Measurements from ENCODE around the gene PNPLA3.

DNA sequence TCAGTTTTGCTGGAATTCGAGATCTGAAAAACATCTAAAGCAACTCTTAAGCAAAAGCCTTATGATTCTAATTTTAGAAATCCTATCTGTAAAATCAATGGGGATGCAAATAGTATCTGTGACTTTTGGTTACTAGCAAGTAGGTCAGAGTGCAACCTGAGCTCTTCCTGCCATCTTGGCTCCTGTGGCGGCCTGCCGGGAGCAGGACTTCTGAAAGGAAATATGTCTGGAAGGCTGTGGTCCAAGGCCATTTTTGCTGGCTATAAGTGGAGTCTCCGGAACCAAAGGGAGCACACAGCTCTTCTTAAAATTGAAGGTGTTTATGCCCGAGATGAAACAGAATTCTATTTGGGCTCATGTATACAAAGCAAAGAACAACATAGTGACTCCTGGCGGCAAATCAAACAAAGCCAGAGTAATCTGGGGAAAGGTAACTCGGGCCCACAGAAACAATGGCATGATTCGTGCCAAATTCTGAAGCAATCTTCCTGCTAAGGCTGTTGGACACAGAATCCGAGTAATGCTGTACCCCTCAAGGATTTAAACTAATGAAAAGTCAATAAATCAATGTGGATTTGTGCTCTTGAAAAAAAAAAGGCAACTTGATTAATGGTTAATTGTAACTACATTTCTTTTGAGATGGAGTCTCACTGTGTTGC lies 33.3 kb downstream of the PNPLA3 start:
- TF ChIP-seq, protein P1, sequence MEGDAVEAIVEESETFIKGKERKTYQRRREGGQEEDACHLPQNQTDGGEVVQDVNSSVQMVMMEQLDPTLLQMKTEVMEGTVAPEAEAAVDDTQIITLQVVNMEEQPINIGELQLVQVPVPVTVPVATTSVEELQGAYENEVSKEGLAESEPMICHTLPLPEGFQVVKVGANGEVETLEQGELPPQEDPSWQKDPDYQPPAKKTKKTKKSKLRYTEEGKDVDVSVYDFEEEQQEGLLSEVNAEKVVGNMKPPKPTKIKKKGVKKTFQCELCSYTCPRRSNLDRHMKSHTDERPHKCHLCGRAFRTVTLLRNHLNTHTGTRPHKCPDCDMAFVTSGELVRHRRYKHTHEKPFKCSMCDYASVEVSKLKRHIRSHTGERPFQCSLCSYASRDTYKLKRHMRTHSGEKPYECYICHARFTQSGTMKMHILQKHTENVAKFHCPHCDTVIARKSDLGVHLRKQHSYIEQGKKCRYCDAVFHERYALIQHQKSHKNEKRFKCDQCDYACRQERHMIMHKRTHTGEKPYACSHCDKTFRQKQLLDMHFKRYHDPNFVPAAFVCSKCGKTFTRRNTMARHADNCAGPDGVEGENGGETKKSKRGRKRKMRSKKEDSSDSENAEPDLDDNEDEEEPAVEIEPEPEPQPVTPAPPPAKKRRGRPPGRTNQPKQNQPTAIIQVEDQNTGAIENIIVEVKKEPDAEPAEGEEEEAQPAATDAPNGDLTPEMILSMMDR (IDR thresholded peaks at IDR 0.05) = no peak
- TF ChIP-seq POLR2A (IDR thresholded peaks at IDR 0.05) = no peak
